Measurements from ENCODE around the gene KCNH6. TPM values are rescaled to one million over a fixed set of nuclear protein-coding genes. Genes with fewer than 3 reads are reported as not detected.

Gene KCNH6
- total RNA-seq, 2 donors from 2014 or later: 0.47 to 0.80 TPM

GRCh38 chr17:63571632-63572310 lies 48.6 kb downstream of the KCNH6 start:
- Histone ChIP-seq H3K4me3 (no peak overlapping the region), H3K9me3 (no peaks in the 10 kb centered on the region), H3K36me3 (no peaks in the 10 kb centered on the region), H3K9ac (ENCODE audit: low read depth in 2 of 2, low read length in 2 of 2) (no peak overlapping the region), H3K4me1 (no peaks in the 10 kb centered on the region), H3K27me3 (no peaks in the 10 kb centered on the region), H3K27ac (no peak overlapping the region)
- intact Hi-C loops (cut with DNase I): no loop called here
- no peak for DNase-seq
- no peak for TF ChIP-seq CTCF (IDR thresholded peaks at IDR 0.05)

- H3K9me3 ChIP-seq: no peaks in the 10 kb centered on the region
- H3K27me3 ChIP-seq: no peaks in the 10 kb centered on the region
- intact Hi-C loops (cut with DNase I): no loop called here
- no peak overlapping the region for H3K27ac ChIP-seq
- no peaks in the 10 kb centered on the region for H3K4me1 ChIP-seq
- H3K36me3 ChIP-seq: no peaks in the 10 kb centered on the region
- no peak for TF ChIP-seq CTCF (IDR thresholded peaks at IDR 0.05)
- H3K4me3 ChIP-seq: no peak overlapping the region
- no peak overlapping the region for H3K9ac ChIP-seq (ENCODE audit: low read depth in 2 of 2, low read length in 2 of 2)
- DNase-seq: no peak
Measured at GRCh38 chr17:63573634-63574033, 50.5 kb downstream of the KCNH6 start.

GRCh38 chr17:63578027-63578768 lies 55.0 kb downstream of the KCNH6 start:
- Histone ChIP-seq H3K36me3 (peaks cover 9% of the 10 kb centered on the region), H3K27me3 (no peaks in the 10 kb centered on the region), H3K9me3 (no peaks in the 10 kb centered on the region), H3K4me3 (no peak overlapping the region), H3K4me1 (no peaks in the 10 kb centered on the region), H3K9ac (ENCODE audit: low read depth in 2 of 2, low read length in 2 of 2) (no peak overlapping the region), H3K27ac (no peak overlapping the region)
- no peak for DNase-seq
- intact Hi-C loops (cut with DNase I): no loop called here
- TF ChIP-seq CTCF (IDR thresholded peaks at IDR 0.05): no peak

DNA sequence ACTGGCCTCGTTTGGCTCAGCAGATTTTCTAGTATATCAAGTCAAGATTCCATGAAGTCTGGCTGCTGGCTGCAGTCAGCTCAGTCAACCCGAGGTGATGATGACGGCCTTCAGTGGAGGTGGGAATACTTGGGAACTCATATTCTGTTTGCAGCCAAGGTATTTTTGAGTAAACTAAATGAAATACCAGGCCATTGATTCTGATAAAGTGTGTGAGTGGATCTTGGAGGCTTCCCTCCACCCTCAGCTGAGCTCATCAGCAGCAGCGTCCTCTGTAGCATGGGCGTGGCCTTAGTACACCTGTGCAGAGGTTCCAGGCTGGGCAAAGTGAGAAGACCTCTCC lies 55.6 kb downstream of the KCNH6 start:
- TF ChIP-seq CTCF (IDR thresholded peaks at IDR 0.05): no peak
- H3K4me1 ChIP-seq: no peaks in the 10 kb centered on the region
- peaks cover 9% of the 10 kb centered on the region for H3K36me3 ChIP-seq
- no peak overlapping the region for H3K9ac ChIP-seq (ENCODE audit: low read depth in 2 of 2, low read length in 2 of 2)
- DNase-seq: no peak
- H3K9me3 ChIP-seq: no peaks in the 10 kb centered on the region
- H3K27me3 ChIP-seq: no peaks in the 10 kb centered on the region
- no peak overlapping the region for H3K4me3 ChIP-seq
- no peak overlapping the region for H3K27ac ChIP-seq
- intact Hi-C loops (cut with DNase I): no loop called here

DNA sequence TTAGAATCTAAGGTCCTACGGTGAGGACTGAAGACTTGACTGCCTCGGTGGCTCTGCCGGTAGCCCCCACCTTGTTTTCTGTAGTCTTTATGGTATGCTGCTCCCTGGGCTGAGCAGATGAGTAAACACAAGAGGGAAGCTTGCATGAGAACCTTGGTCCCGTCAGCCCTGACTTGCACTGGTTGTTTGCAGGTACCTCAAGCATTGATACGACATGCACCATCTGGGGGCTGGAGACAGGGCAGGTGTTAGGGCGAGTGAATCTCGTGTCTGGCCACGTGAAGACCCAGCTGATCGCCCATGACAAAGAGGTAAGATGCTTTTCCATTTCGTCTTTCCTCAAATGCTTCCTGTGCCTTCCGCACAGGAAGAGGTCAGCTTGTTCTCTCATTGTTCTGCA lies 56.5 kb downstream of the KCNH6 start:
- Histone ChIP-seq H3K4me1 (no peaks in the 10 kb centered on the region), H3K9me3 (no peaks in the 10 kb centered on the region), H3K4me3 (no peak overlapping the region), H3K27me3 (no peaks in the 10 kb centered on the region), H3K36me3 (peaks cover 9% of the 10 kb centered on the region), H3K9ac (ENCODE audit: low read depth in 2 of 2, low read length in 2 of 2) (no peak overlapping the region), H3K27ac (no peak overlapping the region)
- TF ChIP-seq CTCF (IDR thresholded peaks at IDR 0.05): no peak
- no peak for DNase-seq
- intact Hi-C loops (cut with DNase I): no loop called here
